ENCODE measurements around the gene COPS3. TPM values are rescaled to one million over a fixed set of nuclear protein-coding genes. Genes with fewer than 3 reads are reported as not detected.

COPS3 gene
- total and polyA plus RNA-seq, 2 donors: 56.6 to 105 TPM

DNA sequence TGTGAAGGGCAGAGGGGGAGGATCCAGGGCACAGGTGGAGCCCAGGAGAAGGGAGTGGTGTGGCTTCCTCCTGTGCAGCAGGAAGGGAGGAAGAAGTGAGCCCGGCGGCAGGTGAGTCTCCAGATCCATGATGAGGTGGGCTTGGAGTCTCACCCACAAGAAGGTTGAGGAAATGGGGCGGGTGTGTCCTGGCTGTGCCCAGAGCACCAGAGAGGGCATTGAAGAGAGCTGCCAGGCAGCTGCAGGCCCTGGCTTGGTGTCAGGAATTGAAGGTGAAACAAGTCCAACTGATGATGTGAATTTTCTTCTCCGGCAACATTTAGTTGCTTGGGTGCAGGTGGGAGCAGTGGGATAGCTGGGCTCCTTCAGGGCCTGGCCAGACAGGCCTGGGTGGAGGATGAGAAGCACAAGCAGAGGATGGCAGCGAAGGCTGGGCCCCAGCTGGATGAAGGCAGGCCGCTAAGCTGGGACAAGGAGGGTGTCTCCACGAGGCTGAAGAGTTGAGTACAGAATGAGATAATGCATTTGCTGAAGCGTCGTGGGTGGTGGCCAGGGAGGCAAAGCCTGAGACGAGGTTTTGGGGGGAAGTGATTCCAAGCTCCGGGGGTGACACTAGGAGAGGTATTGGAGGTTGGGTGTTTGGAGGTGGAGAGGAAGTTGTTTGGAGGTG is 40.4 kb upstream of the COPS3 start:
- no peak for DNase-seq (ENCODE audit: low read depth in 6 of 9, low spot score in 9 of 9)
- no peaks in the 10 kb centered on the region for H3K4me1 ChIP-seq (ENCODE audit: control insufficient read depth in 2 of 2, insufficient read depth in 2 of 2, low read length in 2 of 2)
- WGBS: 95% methylated on average over 11 of the region's 11 CpGs
- no peaks in the 10 kb centered on the region for H3K27me3 ChIP-seq (ENCODE audit: control insufficient read depth in 2 of 2, insufficient read depth in 1 of 2, low read length in 1 of 2)
- peaks cover 0 to 12% of the 10 kb centered on the region in 2 donors for H3K36me3 ChIP-seq (ENCODE audit: control insufficient read depth in 2 of 2, insufficient read depth in 2 of 2, low read length in 1 of 2)
- no peak overlapping the region for H3K27ac ChIP-seq (ENCODE audit: low read depth in 1 of 2, low read length in 1 of 2)
- H3K9me3 ChIP-seq (ENCODE audit: control insufficient read depth in 2 of 2, insufficient read depth in 1 of 2, low read length in 1 of 2): no peaks in the 10 kb centered on the region
- no peak overlapping the region for H3K4me3 ChIP-seq (ENCODE audit: low read length in 2 of 2)

DNA sequence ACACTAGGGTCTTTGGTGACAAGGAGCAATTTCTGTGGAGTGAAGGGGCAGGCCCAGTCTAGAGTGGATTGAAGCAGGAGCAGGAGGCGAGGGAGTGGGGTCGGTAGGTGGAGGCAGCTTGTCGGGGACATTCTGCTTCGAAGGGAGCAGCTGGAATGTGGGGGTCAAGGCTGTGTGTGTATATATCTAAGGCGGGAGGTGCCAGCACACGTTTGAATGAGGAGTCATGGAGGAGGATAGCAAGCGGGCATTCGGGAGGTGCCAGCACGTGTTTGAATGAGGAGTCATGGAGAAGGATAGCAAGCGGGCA is 39.8 kb upstream of the COPS3 start:
- H3K4me3 ChIP-seq (ENCODE audit: low read length in 2 of 2): no peak overlapping the region
- no peak for DNase-seq (ENCODE audit: low read depth in 6 of 9, low spot score in 9 of 9)
- H3K27ac ChIP-seq (ENCODE audit: low read depth in 1 of 2, low read length in 1 of 2): no peak overlapping the region
- peaks cover 0 to 12% of the 10 kb centered on the region in 2 donors for H3K36me3 ChIP-seq (ENCODE audit: control insufficient read depth in 2 of 2, insufficient read depth in 2 of 2, low read length in 1 of 2)
- no peaks in the 10 kb centered on the region for H3K4me1 ChIP-seq (ENCODE audit: control insufficient read depth in 2 of 2, insufficient read depth in 2 of 2, low read length in 2 of 2)
- WGBS: 99% methylated on average over 10 of the region's 10 CpGs
- no peaks in the 10 kb centered on the region for H3K27me3 ChIP-seq (ENCODE audit: control insufficient read depth in 2 of 2, insufficient read depth in 1 of 2, low read length in 1 of 2)
- H3K9me3 ChIP-seq (ENCODE audit: control insufficient read depth in 2 of 2, insufficient read depth in 1 of 2, low read length in 1 of 2): no peaks in the 10 kb centered on the region

DNA sequence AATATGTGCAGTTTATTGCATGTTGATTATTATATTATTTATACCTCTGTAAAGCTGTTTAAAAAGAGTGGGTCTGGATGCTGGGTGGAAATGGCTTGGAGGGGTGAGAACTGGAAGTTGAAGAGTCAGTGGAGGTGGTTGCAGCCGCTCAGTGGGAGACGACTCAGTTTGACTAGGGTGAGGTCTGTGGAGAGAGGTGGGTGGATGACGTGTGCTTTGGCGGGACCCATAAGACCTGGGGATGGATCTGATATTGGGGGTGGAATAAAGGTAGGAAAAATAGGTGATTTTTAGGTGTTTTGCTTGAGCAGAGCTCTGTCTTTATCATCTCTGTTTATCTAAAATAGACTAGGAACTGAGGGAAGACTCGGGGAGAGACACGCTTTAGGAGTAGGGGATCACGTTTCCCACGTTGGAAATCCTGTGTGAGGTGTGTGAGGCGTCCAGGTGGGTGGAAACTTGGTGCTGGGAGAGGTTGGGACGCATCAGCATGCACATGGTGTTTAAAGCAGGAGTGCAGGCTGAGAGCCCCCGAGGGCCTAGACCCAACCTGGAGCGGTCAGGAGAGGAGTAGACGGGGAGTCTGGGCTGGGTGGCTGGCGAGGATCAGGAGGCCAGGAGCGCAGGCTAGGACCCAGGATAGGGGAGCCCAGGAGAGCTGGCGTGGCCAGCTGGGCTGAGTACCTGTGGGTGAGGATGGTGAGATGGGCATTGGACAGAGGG is 39.3 kb upstream of the COPS3 start:
- Histone ChIP-seq H3K4me1 (ENCODE audit: control insufficient read depth in 2 of 2, insufficient read depth in 2 of 2, low read length in 2 of 2) (no peaks in the 10 kb centered on the region), H3K9me3 (ENCODE audit: control insufficient read depth in 2 of 2, insufficient read depth in 1 of 2, low read length in 1 of 2) (no peaks in the 10 kb centered on the region), H3K27ac (ENCODE audit: low read depth in 1 of 2, low read length in 1 of 2) (no peak overlapping the region), H3K4me3 (ENCODE audit: low read length in 2 of 2) (no peak overlapping the region), H3K36me3 (ENCODE audit: control insufficient read depth in 2 of 2, insufficient read depth in 2 of 2, low read length in 1 of 2) (peaks cover 0 to 11% of the 10 kb centered on the region in 2 donors), H3K27me3 (ENCODE audit: control insufficient read depth in 2 of 2, insufficient read depth in 1 of 2, low read length in 1 of 2) (no peaks in the 10 kb centered on the region)
- 96% methylated on average over 16 of the region's 16 CpGs for WGBS
- DNase-seq (ENCODE audit: low read depth in 6 of 9, low spot score in 9 of 9): no peak

DNA sequence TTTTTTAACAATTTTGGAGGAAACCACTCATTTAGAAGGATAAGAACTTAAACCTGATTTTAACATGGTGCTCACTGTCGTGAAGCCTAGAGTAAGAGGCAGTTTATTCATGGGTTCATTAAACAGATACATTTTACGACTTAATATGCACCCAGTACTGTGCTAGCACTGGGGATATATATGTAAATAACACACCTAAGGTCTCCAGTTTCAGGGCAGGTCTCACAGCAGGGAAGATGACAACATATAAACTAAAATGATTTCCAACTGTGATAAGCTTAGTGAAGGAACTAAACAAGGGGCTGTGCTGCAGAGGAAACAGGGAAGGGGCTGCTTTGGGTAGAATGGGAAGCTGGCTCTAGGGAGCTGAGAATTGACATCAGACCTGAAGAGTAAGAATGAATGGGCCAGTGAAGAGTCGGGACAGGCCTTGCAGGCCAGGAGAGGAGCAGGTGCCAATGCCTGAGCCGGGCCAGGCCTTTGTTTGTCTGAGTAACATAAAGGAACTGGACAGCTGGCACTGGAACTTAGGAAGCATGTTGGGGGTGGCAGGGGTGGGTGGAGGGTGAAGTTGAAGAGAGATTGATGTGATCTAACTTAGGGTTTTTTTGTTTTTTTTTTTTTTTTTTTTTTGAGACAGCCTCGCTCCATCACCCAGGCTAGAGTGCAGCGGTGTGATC is 34.2 kb upstream of the COPS3 start:
- H3K9me3 ChIP-seq (ENCODE audit: control insufficient read depth in 2 of 2, insufficient read depth in 1 of 2, low read length in 1 of 2): no peaks in the 10 kb centered on the region
- 97% methylated on average over 6 of the region's 6 CpGs for WGBS
- no peak for DNase-seq (ENCODE audit: low read depth in 6 of 9, low spot score in 9 of 9)

DNA sequence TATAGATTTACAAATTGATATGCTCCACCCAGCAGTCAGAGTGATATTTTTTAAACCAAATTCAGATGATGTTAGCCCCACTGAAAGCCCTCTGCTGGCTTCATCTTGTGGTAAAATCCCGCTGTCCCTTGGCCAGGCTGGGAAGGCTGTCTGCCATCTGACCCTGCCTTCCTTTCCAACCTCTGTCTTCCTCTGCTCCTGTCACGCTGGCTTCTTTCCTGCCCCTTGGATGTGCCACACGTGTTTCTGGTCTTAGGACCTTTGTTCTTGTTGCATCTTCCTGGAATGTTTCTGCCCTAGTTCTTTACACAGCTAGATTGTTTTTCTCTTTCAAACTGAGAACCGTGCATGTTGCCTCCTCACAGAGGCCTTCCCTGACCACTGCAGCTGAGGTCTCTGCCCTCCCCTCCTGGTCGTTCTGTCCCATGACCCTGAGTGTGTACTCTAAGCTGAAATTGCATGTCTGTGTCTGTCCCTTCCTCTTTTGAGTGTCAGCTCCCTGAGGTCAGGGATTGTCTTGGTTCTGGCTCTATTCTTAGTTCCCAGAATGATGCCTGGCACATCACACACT is 33.5 kb upstream of the COPS3 start:
- H3K9me3 ChIP-seq (ENCODE audit: control insufficient read depth in 2 of 2, insufficient read depth in 1 of 2, low read length in 1 of 2): no peaks in the 10 kb centered on the region
- no peak overlapping the region for H3K4me3 ChIP-seq (ENCODE audit: low read length in 2 of 2)
- H3K27me3 ChIP-seq (ENCODE audit: control insufficient read depth in 2 of 2, insufficient read depth in 1 of 2, low read length in 1 of 2): no peaks in the 10 kb centered on the region
- no peak overlapping the region for H3K27ac ChIP-seq (ENCODE audit: low read depth in 1 of 2, low read length in 1 of 2)
- WGBS: 96% methylated on average over 5 of the region's 5 CpGs
- H3K36me3 ChIP-seq (ENCODE audit: control insufficient read depth in 2 of 2, insufficient read depth in 2 of 2, low read length in 1 of 2): no peaks in the 10 kb centered on the region
- DNase-seq (ENCODE audit: low read depth in 6 of 9, low spot score in 9 of 9): no peak
- H3K4me1 ChIP-seq (ENCODE audit: control insufficient read depth in 2 of 2, insufficient read depth in 2 of 2, low read length in 2 of 2): peaks cover 0 to 3% of the 10 kb centered on the region in 2 donors

More for the DNA sequence above, 34.2 kb upstream of the COPS3 start:
- Histone ChIP-seq H3K4me1 (ENCODE audit: control insufficient read depth in 2 of 2, insufficient read depth in 2 of 2, low read length in 2 of 2) (peaks cover 0 to 3% of the 10 kb centered on the region in 2 donors), H3K27ac (ENCODE audit: low read depth in 1 of 2, low read length in 1 of 2) (no peak overlapping the region), H3K4me3 (ENCODE audit: low read length in 2 of 2) (no peak overlapping the region), H3K36me3 (ENCODE audit: control insufficient read depth in 2 of 2, insufficient read depth in 2 of 2, low read length in 1 of 2) (no peaks in the 10 kb centered on the region), H3K27me3 (ENCODE audit: control insufficient read depth in 2 of 2, insufficient read depth in 1 of 2, low read length in 1 of 2) (no peaks in the 10 kb centered on the region)

DNA sequence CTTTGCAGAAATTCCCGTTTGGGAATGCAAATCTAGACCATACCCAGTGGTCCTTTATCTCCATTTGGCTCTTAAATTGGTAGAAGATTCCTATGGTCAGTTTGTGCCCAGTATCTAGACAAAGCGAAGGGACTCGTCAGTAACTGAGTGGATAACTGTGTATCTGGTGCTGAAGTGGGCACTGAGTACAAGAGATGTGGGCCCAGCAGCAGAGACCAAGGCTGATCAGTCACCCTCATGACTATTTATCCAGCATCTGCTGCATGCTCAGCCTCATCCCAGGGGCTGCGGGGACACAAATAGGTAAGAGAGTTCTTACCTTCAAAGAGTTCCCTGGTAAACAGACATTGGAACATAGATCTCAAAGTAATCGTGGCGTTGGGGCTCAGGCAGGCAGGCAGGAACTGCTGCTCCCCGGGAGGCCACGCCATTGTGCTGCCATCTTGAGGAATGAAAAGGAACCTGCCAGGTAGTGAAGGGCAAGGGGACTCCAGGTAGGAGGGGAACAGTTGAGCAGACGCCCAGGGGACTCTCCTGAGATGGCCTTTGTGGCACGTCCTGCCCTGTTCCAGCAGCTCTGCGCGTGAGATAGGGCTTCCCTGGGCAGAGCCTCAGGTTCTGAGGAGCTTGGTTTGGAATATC is 32.4 kb upstream of the COPS3 start:
- Histone ChIP-seq H3K4me1 (ENCODE audit: control insufficient read depth in 2 of 2, insufficient read depth in 2 of 2, low read length in 2 of 2) (peaks cover 0 to 3% of the 10 kb centered on the region in 2 donors), H3K9me3 (ENCODE audit: control insufficient read depth in 2 of 2, insufficient read depth in 1 of 2, low read length in 1 of 2) (no peaks in the 10 kb centered on the region), H3K36me3 (ENCODE audit: control insufficient read depth in 2 of 2, insufficient read depth in 2 of 2, low read length in 1 of 2) (no peaks in the 10 kb centered on the region), H3K27me3 (ENCODE audit: control insufficient read depth in 2 of 2, insufficient read depth in 1 of 2, low read length in 1 of 2) (no peaks in the 10 kb centered on the region), H3K4me3 (ENCODE audit: low read length in 2 of 2) (no peak overlapping the region), H3K27ac (ENCODE audit: low read depth in 1 of 2, low read length in 1 of 2) (no peak overlapping the region)
- WGBS: 67% methylated on average over 12 of the region's 12 CpGs
- DNase-seq (ENCODE audit: low read depth in 6 of 9, low spot score in 9 of 9): peak in 8 of 9 donors; percentile 37 to 84 (median 64)

DNA sequence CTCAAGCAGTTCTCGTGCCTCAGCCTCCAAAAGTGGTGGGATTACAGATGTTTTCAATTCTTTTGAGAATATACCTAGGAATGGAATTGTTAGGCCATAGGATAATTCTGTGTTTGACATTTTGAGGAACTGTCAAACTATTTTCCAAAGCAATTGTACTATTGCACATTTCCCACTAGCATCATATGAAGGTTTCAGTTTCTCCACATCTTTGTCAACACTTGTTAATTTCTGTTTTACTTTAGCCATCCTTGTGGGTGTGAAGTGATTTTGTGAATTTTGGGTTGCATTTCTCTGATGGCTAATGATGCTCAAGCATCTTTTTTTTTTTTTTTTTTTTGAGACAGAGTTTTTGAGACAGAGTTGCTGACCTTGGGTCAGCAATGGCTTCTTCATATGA is 28.3 kb upstream of the COPS3 start:
- Histone ChIP-seq H3K4me3 (ENCODE audit: low read length in 2 of 2) (no peak overlapping the region), H3K9me3 (ENCODE audit: control insufficient read depth in 2 of 2, insufficient read depth in 1 of 2, low read length in 1 of 2) (no peaks in the 10 kb centered on the region), H3K36me3 (ENCODE audit: control insufficient read depth in 2 of 2, insufficient read depth in 2 of 2, low read length in 1 of 2) (no peaks in the 10 kb centered on the region), H3K27ac (ENCODE audit: low read depth in 1 of 2, low read length in 1 of 2) (no peak overlapping the region), H3K4me1 (ENCODE audit: control insufficient read depth in 2 of 2, insufficient read depth in 2 of 2, low read length in 2 of 2) (peaks cover 16 to 24% of the 10 kb centered on the region in 2 donors), H3K27me3 (ENCODE audit: control insufficient read depth in 2 of 2, insufficient read depth in 1 of 2, low read length in 1 of 2) (no peaks in the 10 kb centered on the region)
- DNase-seq (ENCODE audit: low read depth in 6 of 9, low spot score in 9 of 9): no peak
- WGBS: 95% methylated on average over 1 of the region's 1 CpG

DNA sequence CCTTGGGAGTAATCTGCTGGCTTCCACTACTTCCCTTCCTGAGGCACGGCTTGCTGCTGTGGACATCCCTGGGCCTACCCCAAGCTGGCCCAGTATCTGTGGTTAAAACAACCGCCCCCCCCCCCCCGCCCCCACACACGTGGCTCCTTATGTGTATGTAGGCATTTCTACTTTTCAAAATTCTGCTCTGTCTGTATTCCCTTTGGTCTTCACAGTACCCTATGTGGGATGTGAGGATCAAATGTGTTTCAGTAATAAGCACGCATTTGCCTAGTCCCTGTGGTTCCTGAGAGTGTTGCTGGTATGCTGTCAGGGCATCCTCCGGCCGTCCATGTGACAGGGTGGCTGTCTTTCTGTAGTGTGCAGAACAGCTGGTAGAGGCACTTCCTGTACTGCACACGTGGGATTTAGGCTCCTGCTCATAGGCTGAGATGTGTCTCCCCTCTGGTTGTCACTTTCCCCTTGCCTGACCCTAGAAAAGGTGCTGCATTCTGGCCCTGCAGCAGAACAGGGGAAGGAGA is 24.3 kb upstream of the COPS3 start:
- peaks cover 21 to 44% of the 10 kb centered on the region in 2 donors for H3K4me1 ChIP-seq (ENCODE audit: control insufficient read depth in 2 of 2, insufficient read depth in 2 of 2, low read length in 2 of 2)
- H3K27me3 ChIP-seq (ENCODE audit: control insufficient read depth in 2 of 2, insufficient read depth in 1 of 2, low read length in 1 of 2): peaks cover 0 to 10% of the 10 kb centered on the region in 2 donors
- peak overlapping the region; percentile 85 to 88 for H3K27ac ChIP-seq (ENCODE audit: low read depth in 1 of 2, low read length in 1 of 2)
- peak overlapping the region in 1 of 2 donors; percentile 4 for H3K4me3 ChIP-seq (ENCODE audit: low read length in 2 of 2)
- peak in 7 of 9 donors; percentile 66 to 88 (median 75) for DNase-seq (ENCODE audit: low read depth in 6 of 9, low spot score in 9 of 9)
- H3K36me3 ChIP-seq (ENCODE audit: control insufficient read depth in 2 of 2, insufficient read depth in 2 of 2, low read length in 1 of 2): no peaks in the 10 kb centered on the region
- no peaks in the 10 kb centered on the region for H3K9me3 ChIP-seq (ENCODE audit: control insufficient read depth in 2 of 2, insufficient read depth in 1 of 2, low read length in 1 of 2)
- whole genome bisulfite sequencing: 8% methylated on average over 8 of the region's 8 CpGs
